Peyer's patch (tissue), 4 donors: Measurements from ENCODE around the gene CSNK2A1. TPM values are rescaled to one million over a fixed set of nuclear protein-coding genes. Genes with fewer than 3 reads are reported as not detected.
A peak's percentile ranks its signal among the peaks of the same experiment; 100 is the strongest.

Experiments
- DNase-seq, 3 donors: peaks; one replicate each; pipeline ENCODE4 v3.0.0-alpha.2; 2017 to 2019
- H3K27ac ChIP-seq, 4 donors: fragments of 200-600 bp; sonication (generic); one replicate each; pipeline ENCODE4 v1.5.1; 2016 to 2019
- H3K27me3 ChIP-seq, 2 donors: fragments of 200-600 bp; sonication (generic); one replicate each; pipeline ENCODE4 v1.5.1; 2019
- H3K36me3 ChIP-seq, 3 donors: fragments of 200-600 bp; sonication (generic); one replicate each; pipeline ENCODE4 v1.5.1; 2016 to 2019
- H3K4me1 ChIP-seq, 4 donors: fragments of 200-600 bp; sonication (generic); one replicate each; pipeline ENCODE4 v1.5.1; 2016 to 2019
- H3K4me3 ChIP-seq, 4 donors: fragments of 200-600 bp; sonication (generic); 1 replicate in 3 of 4; 2 replicates in 1 of 4; pipeline ENCODE4 v1.5.1; 2016 to 2019; ENCODE audit warnings: mild to moderate bottlenecking in 1 of 4
- H3K9me3 ChIP-seq, 4 donors: fragments of 200-600 bp; sonication (generic); one replicate each; pipeline ENCODE4 v1.5.1; 2016 to 2019; ENCODE audit warnings: mild to moderate bottlenecking in 1 of 4
- POLR2A ChIP-seq, 2 donors: fragments of 450-650 bp; IDR thresholded peaks; one replicate each; pipeline ENCODE4 v1.5.1; 2017; ENCODE audit warnings: antibody characterized with exemption in 2 of 2, mild to moderate bottlenecking in 2 of 2, moderate library complexity in 2 of 2
- total RNA-seq, 4 donors: library from RNA; depleted of rRNA; stranded (reverse); fragments of >200 nt; gene quantifications; one replicate each; pipeline ENCODE4 v1.1.0, GENCODE V29; 2016
- TF ChIP-seq, protein P1 (sequence below), 6 experiments: fragments of 450-650 bp in 4 of 6; fragments of 200-600 bp in 2 of 6; sonication (generic) in 1 of 6; IDR thresholded peaks; one replicate each; pipeline ENCODE4 v1.5.1; 2017 to 2019; ENCODE audit warnings: antibody characterized with exemption in 6 of 6, mild to moderate bottlenecking in 3 of 6, moderate library complexity in 1 of 6

The CSNK2A1 gene
- total RNA-seq, 4 donors from 2014 or later, result 60.2 to 105 (median 97.3) TPM

DNA sequence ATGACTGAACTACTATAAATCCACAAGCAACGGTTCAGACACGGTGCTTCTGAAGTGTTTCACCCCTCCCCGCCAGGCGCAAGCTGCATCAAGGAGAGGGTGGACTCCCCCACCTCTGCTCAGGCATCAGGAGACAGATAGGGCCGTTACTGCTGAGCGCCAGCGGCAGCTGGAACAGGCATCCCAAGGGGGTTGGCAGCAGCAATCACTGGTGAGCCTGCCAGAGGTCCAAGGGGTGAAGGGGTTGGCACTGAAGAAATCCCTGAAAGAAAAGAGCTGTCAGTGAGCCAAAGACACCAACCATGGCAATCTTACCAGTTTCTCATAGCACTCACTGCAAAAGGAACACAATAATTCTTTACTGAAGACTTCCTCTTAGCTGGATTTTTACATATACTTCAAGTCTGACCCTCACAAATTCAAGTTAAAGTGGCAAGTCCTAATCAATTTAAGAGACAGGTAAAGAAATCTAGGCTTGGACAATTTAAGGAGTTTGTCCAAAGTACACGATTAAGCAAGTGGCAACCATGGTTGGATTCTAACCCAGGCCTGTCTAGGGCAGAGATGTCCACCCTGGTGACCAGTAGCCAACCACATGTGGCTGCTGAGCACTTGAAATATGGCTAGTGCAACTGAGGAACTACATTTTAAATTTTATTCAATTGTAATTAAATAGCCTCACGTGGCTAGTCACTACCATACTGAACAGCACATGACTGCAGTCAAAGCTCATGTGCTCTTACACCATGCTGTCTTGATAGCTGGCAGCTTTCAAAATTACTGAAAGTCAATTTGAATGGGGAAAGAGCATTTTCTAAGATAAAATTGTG is 59.6 kb downstream of the CSNK2A1 start:
- Histone ChIP-seq H3K27me3 (no peaks in the 10 kb centered on the region), H3K4me1 (no peaks in the 10 kb centered on the region), H3K4me3 (no peak overlapping the region), H3K9me3 (no peaks in the 10 kb centered on the region), H3K27ac (no peak overlapping the region), H3K36me3 (peaks cover 0 to 79% (median 0%) of the 10 kb centered on the region in 3 donors)
- TF ChIP-seq, protein P1, sequence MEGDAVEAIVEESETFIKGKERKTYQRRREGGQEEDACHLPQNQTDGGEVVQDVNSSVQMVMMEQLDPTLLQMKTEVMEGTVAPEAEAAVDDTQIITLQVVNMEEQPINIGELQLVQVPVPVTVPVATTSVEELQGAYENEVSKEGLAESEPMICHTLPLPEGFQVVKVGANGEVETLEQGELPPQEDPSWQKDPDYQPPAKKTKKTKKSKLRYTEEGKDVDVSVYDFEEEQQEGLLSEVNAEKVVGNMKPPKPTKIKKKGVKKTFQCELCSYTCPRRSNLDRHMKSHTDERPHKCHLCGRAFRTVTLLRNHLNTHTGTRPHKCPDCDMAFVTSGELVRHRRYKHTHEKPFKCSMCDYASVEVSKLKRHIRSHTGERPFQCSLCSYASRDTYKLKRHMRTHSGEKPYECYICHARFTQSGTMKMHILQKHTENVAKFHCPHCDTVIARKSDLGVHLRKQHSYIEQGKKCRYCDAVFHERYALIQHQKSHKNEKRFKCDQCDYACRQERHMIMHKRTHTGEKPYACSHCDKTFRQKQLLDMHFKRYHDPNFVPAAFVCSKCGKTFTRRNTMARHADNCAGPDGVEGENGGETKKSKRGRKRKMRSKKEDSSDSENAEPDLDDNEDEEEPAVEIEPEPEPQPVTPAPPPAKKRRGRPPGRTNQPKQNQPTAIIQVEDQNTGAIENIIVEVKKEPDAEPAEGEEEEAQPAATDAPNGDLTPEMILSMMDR (IDR thresholded peaks at IDR 0.05), result no peak
- TF ChIP-seq POLR2A (IDR thresholded peaks at IDR 0.05), result no peak
- DNase-seq, result no peak

DNA sequence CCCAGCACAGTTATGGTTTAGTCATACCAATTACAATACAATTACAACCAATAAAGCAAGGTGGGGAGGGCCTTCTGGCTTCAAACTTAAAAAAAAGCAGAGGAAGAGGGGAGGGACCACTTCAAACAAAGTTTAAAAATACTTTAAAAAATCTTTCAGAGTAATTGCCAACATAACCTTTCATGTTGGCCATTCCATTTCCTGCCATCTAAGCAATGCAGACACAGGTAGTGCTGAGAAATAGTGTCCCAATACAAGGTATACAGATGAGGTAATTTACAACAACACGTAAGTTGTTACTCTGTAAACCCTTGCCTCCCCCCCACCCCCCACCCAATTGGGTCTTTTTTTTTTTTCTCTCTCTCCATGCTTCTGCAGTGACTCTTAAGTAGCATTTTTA is 62.4 kb downstream of the CSNK2A1 start:
- Histone ChIP-seq H3K27me3 (no peaks in the 10 kb centered on the region), H3K4me3 (no peak overlapping the region), H3K4me1 (no peaks in the 10 kb centered on the region), H3K27ac (no peak overlapping the region), H3K9me3 (no peaks in the 10 kb centered on the region), H3K36me3 (peaks cover 0 to 64% (median 0%) of the 10 kb centered on the region in 3 donors)
- TF ChIP-seq POLR2A (IDR thresholded peaks at IDR 0.05), result no peak
- TF ChIP-seq, protein P1 (IDR thresholded peaks at IDR 0.05), result no peak
- no peak for DNase-seq

DNA sequence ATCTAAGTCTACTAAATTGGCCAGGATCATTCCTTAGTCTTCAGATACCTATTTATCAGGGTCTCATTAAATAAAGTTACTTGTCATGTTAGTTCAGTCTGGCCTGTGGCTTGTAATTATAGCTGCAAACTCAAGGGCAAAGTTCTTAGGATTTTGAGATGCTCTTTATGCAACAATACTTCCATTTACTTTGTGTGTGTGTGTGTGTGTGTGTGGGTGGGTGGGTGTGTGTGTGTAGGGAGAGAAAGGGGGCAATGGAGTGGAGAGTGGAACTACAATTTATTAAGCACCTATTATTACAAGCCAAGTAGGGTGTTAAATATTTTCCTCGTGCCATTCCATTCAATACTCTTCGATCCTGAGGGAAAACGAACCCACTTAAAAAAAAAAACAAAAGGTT is 63.5 kb downstream of the CSNK2A1 start:
- DNase-seq, result no peak
- no peaks in the 10 kb centered on the region for H3K9me3 ChIP-seq
- no peaks in the 10 kb centered on the region for H3K4me1 ChIP-seq
- H3K36me3 ChIP-seq, result peaks cover 0 to 53% (median 0%) of the 10 kb centered on the region in 3 donors
- no peak overlapping the region for H3K4me3 ChIP-seq
- TF ChIP-seq POLR2A (IDR thresholded peaks at IDR 0.05), result no peak
- TF ChIP-seq, protein P1 (IDR thresholded peaks at IDR 0.05), result no peak
- H3K27me3 ChIP-seq, result no peaks in the 10 kb centered on the region
- no peak overlapping the region for H3K27ac ChIP-seq

DNA sequence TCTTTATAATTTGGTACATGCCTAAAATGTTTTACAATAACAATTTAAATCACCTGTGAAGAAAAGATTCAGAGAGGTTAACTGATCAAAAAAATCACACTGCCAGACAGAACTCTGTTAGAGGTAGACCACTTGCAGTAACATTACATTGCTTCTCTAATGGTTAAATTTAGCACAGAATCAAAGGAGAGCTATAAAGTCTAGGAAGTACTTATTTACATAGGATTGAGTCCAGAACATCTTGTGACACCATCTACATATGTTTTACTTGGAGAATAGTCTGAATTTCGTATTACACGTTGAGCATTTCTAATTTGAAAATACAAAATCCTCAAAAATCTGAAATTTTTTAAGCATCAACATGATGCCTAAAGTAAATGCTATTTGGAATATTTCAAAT is 64.1 kb downstream of the CSNK2A1 start:
- H3K27me3 ChIP-seq, result no peaks in the 10 kb centered on the region
- no peak overlapping the region for H3K4me3 ChIP-seq
- no peaks in the 10 kb centered on the region for H3K9me3 ChIP-seq
- no peak for DNase-seq
- no peak for TF ChIP-seq POLR2A (IDR thresholded peaks at IDR 0.05)
- TF ChIP-seq, protein P1 (IDR thresholded peaks at IDR 0.05), result no peak
- H3K36me3 ChIP-seq, result peaks cover 0 to 49% (median 0%) of the 10 kb centered on the region in 3 donors
- H3K4me1 ChIP-seq, result no peaks in the 10 kb centered on the region
- H3K27ac ChIP-seq, result no peak overlapping the region

DNA sequence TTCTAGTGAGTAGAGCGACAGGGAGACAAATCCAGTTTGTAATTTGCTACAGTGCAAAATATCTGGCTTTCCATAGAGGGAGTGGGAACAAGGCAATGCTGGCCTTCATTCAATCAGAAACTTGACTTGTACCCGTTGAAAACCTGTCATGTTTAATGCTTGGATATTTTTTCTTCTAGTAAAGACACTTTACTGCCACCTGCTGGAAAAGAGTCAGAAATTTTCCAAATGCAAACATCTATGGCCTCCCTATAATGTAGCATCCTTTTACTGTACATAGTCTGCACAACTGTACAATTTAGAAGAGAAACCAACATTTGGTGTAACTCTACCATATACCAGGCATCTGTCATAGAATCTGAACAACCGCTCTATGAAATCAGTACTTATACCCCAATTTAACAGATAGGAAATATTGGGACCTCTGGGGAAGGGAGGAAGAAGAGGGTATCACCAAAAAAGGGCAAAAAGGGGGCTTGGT is 64.6 kb downstream of the CSNK2A1 start:
- no peaks in the 10 kb centered on the region for H3K27me3 ChIP-seq
- no peaks in the 10 kb centered on the region for H3K4me1 ChIP-seq
- H3K27ac ChIP-seq, result no peak overlapping the region
- no peak for DNase-seq
- no peak for TF ChIP-seq POLR2A (IDR thresholded peaks at IDR 0.05)
- TF ChIP-seq, protein P1 (IDR thresholded peaks at IDR 0.05), result peak; percentile 13 to 79 (median 71)
- peaks cover 0 to 44% (median 0%) of the 10 kb centered on the region in 3 donors for H3K36me3 ChIP-seq
- H3K4me3 ChIP-seq, result no peak overlapping the region
- no peaks in the 10 kb centered on the region for H3K9me3 ChIP-seq
